HepG2 (cell line): ENCODE data around the gene TDG. TPM values are rescaled to one million over a fixed set of nuclear protein-coding genes. Genes with fewer than 3 reads are reported as not detected.

Experiments used
- ATAC-seq: fragments of 200-7000 bp; cut with Tn5 transposase; 3 replicates; pipeline ENCODE4 v1.9.1; 2020; ENCODE audit warnings: mild to moderate bottlenecking, moderate library complexity
- BruUV-seq: library from RNA; stranded (reverse); fragments of 400-500 nt; replicated peaks from 2 replicates; lab custom pipeline; 2021; lab: Mats Ljungman, UMichigan
- CTCF ChIA-PET: fragments of 300-600 bp; formaldehyde crosslinking; extraction: SDS; loops from one replicate; lab custom pipeline; 2021; ENCODE audit warnings: low total read pairs, inconsistent platforms, low intra/inter-chr PET ratio; lab: Yijun Ruan, JAX
- POLR2A ChIA-PET: fragments of 350-600 bp; sonication (Branson Sonifier 250); formaldehyde crosslinking; loops from one replicate; lab custom pipeline; 2020; ENCODE audit warnings: antibody characterized with exemption, inconsistent platforms; lab: Yijun Ruan, JAX
- DNase-seq: peaks from one replicate; pipeline ENCODE4 v3.0.0-alpha.2; 2015; ENCODE audit warnings: low spot score
- FAIRE-seq: peaks from 3 replicates; lab custom pipeline; 2011; peaks lifted over from hg19 to GRCh38; lab: Jason Lieb, UNC
- H2AFZ ChIP-seq: one replicate; pipeline ENCODE4 v1.6.1; 2011; ENCODE audit warnings: low read length, inconsistent platforms
- H3K27ac ChIP-seq: fragments of 300-600 bp; 3 replicates; pipeline ENCODE4 v1.8.0; 2011; ENCODE audit warnings: mixed run types, mild to moderate bottlenecking, mixed read lengths, low read length, inconsistent platforms; ENCODE audit not compliant: insufficient read depth; ENCODE audit errors: extremely low read length
- H3K27me3 ChIP-seq, 2 experiments: fragments of 200-600 bp in 1 of 2; 2 replicates in 1 of 2; 3 replicates in 1 of 2; pipeline versions ENCODE4 v1.6.0 to v1.8.0; 2011; ENCODE audit warnings: low read length in 2 of 2, mild to moderate bottlenecking in 2 of 2, moderate library complexity in 2 of 2, inconsistent platforms in 1 of 2; ENCODE audit not compliant: insufficient read depth in 2 of 2, control insufficient read depth in 1 of 2
- H3K36me3 ChIP-seq, 2 experiments: fragments of 200-600 bp in 1 of 2; replicated peaks in 1 of 2; 2 replicates in 1 of 2; 3 replicates in 1 of 2; pipeline versions ENCODE4 v1.5.1 to v1.8.0; 2011; ENCODE audit warnings: low read length in 2 of 2, inconsistent platforms in 1 of 2; ENCODE audit not compliant: insufficient read depth in 2 of 2, control insufficient read depth in 1 of 2
- H3K4me1 ChIP-seq: 2 replicates; pipeline ENCODE4 v1.5.1; 2012; ENCODE audit warnings: low read length, inconsistent platforms; ENCODE audit not compliant: insufficient read depth
- H3K4me2 ChIP-seq: 2 replicates; pipeline ENCODE4 v1.6.0; 2011; ENCODE audit warnings: low read depth, low read length, inconsistent platforms
- H3K4me3 ChIP-seq, 3 experiments: fragments of 200-600 bp in 1 of 3; sonication (generic), shearing (Covaris generic) in 1 of 3; replicated peaks in 1 of 3; 2 replicates each; pipeline ENCODE4 v1.5.1; 2011 to 2016; ENCODE audit warnings: low read length in 3 of 3, inconsistent platforms in 2 of 3, low read depth in 2 of 3, mild to moderate bottlenecking in 2 of 3, control low read depth in 1 of 3, mixed read lengths in 1 of 3; ENCODE audit not compliant: insufficient read depth in 1 of 3
- H3K79me2 ChIP-seq: one replicate; pipeline ENCODE4 v1.6.1; 2011; ENCODE audit warnings: low read length, inconsistent platforms; ENCODE audit not compliant: insufficient read depth
- H3K9ac ChIP-seq: 2 replicates; pipeline ENCODE4 v1.6.0; 2011; ENCODE audit warnings: mild to moderate bottlenecking, low read depth, low read length, inconsistent platforms; ENCODE audit not compliant: insufficient read depth
- H3K9me3 ChIP-seq: 2 replicates; pipeline ENCODE4 v1.5.1; 2012; ENCODE audit warnings: mild to moderate bottlenecking, low read length
- H4K20me1 ChIP-seq: 2 replicates; pipeline ENCODE4 v1.6.0; 2011; ENCODE audit warnings: inconsistent platforms, mild to moderate bottlenecking, low read length, moderate library complexity; ENCODE audit not compliant: insufficient read depth
- BHLHE40 ChIP-seq: IDR thresholded peaks from 2 replicates; pipeline ENCODE4 v1.6.1; 2011; ENCODE audit warnings: low read length, improper control_type of control experiment
- CEBPZ ChIP-seq: IDR thresholded peaks from 2 replicates; pipeline ENCODE4 v1.6.1; 2012; ENCODE audit warnings: low read length, improper control_type of control experiment
- HHEX ChIP-seq: IDR thresholded peaks from 2 replicates; pipeline ENCODE4 v1.6.1; 2016; ENCODE audit warnings: control low read depth
- HOXD1 ChIP-seq: sonication (generic); formaldehyde crosslinking; IDR thresholded peaks from 2 replicates; pipeline ENCODE4 v1.5.0; 2020; ENCODE audit warnings: missing genetic modification reagents
- KDM4B ChIP-seq: sonication (generic); formaldehyde crosslinking; IDR thresholded peaks from 2 replicates; pipeline ENCODE4 v1.4.0; 2020; ENCODE audit warnings: missing genetic modification reagents
- MEIS2 ChIP-seq: sonication (generic); formaldehyde crosslinking; IDR thresholded peaks from 2 replicates; pipeline ENCODE4 v1.9.0; 2021; ENCODE audit warnings: mild to moderate bottlenecking, missing genetic modification reagents
- REXO4 ChIP-seq: sonication (generic); formaldehyde crosslinking; IDR thresholded peaks from 2 replicates; pipeline ENCODE4 v1.8.0; 2022; ENCODE audit warnings: missing genetic modification reagents, mild to moderate bottlenecking, borderline replicate concordance
- RXRB ChIP-seq: IDR thresholded peaks from 2 replicates; pipeline ENCODE4 v1.6.1; 2016; ENCODE audit warnings: borderline replicate concordance, missing genetic modification reagents, missing compliant biosample characterization
- ZFP1 ChIP-seq: IDR thresholded peaks from 2 replicates; pipeline ENCODE4 v1.6.1; 2016
- ZFX ChIP-seq: sonication (generic); formaldehyde crosslinking; IDR thresholded peaks from 2 replicates; pipeline ENCODE4 v1.4.0; 2020; ENCODE audit warnings: mild to moderate bottlenecking, low read depth, missing genetic modification reagents, moderate library complexity
- ZNF225 ChIP-seq: sonication (generic); formaldehyde crosslinking; IDR thresholded peaks from 2 replicates; pipeline ENCODE4 v1.4.0; 2020; ENCODE audit warnings: mild to moderate bottlenecking, missing genetic modification reagents
- ZNF674 ChIP-seq: sonication (generic); formaldehyde crosslinking; IDR thresholded peaks from 2 replicates; pipeline ENCODE4 v1.5.0; 2020; ENCODE audit warnings: low read depth, mild to moderate bottlenecking, missing genetic modification reagents
- ZNF782 ChIP-seq: sonication (generic); formaldehyde crosslinking; IDR thresholded peaks from 2 replicates; pipeline ENCODE4 v1.4.0; 2020; ENCODE audit warnings: missing genetic modification reagents, mild to moderate bottlenecking, borderline replicate concordance
- ZNF883 ChIP-seq: sonication (generic); formaldehyde crosslinking; IDR thresholded peaks from 2 replicates; pipeline ENCODE4 v1.5.1; 2020; ENCODE audit warnings: mild to moderate bottlenecking, missing genetic modification reagents; ENCODE audit errors: not compliant biosample characterization
- WGBS: methylation state at CpG from one replicate; pipeline ENCODE4 v1.1.6; 2017; ENCODE audit warnings: low lambda C conversion rate; 5-methylcytosine and 5-hydroxymethylcytosine counted together
- in situ Hi-C: cut with HindIII; loops from 2 replicates; pipeline ENCODE4 v1.10.0; 2017; ENCODE audit warnings: low pct_unique_long_range_greater_than_20kb; ENCODE audit not compliant: extremely low pct_ligation_motif_present
- intact Hi-C: fragments of 100-400 bp; cut with micrococcal nuclease; formaldehyde crosslinking; loops from one replicate; pipeline ENCODE4 v1.10.0; 2022; ENCODE audit not compliant: unreplicated experiment
- polyA plus RNA-seq, 8 experiments: library from polyadenylated mRNA; depleted of rRNA in 3 of 8; stranded (reverse) in 7 of 8; unstranded in 1 of 8; fragments of >200 nt; fragmentation: Illumina TruSeq in 4 of 8; extraction: Trizol in 4 of 8; gene quantifications; 2 replicates each; pipeline versions ENCODE4 v1.2.1 to v1.2.3, GENCODE V29; 2011 to 2016; ENCODE audit warnings: low read depth in 4 of 8, missing spikeins in 1 of 8, mixed read lengths in 1 of 8; ENCODE audit not compliant: insufficient read depth in 1 of 8
- total RNA-seq, 5 experiments: library from RNA; depleted of rRNA; stranded (reverse); fragments of >200 nt; fragmentation: Illumina TruSeq; extraction: Trizol; gene quantifications; 2 replicates each; pipeline ENCODE4 v1.2.3, GENCODE V29; 2016; ENCODE audit warnings: low read depth in 1 of 5
- TF ChIP-seq, protein P1 (sequence below): sonication (generic); formaldehyde crosslinking; IDR thresholded peaks from 2 replicates; pipeline ENCODE4 v1.9.0; 2022; ENCODE audit warnings: missing genetic modification reagents, mild to moderate bottlenecking, borderline replicate concordance
- TF ChIP-seq, protein P2 (sequence below): IDR thresholded peaks from 2 replicates; pipeline ENCODE4 v1.6.1; 2016; ENCODE audit warnings: missing genetic modification reagents, missing compliant biosample characterization
- TF ChIP-seq, protein P3 (sequence below): sonication (generic); formaldehyde crosslinking; IDR thresholded peaks from 2 replicates; pipeline ENCODE4 v1.5.1; 2020; ENCODE audit warnings: missing genetic modification reagents, mild to moderate bottlenecking, borderline replicate concordance
- TF ChIP-seq, protein P4 (sequence below): sonication (generic); formaldehyde crosslinking; IDR thresholded peaks from 2 replicates; pipeline ENCODE4 v1.4.0; 2020; ENCODE audit warnings: missing genetic modification reagents

TDG gene
- total and polyA plus RNA-seq, 2 of the 13 experiments (the other 11 are each of a cell fraction or from before 2014, with no cell fraction given), result 14.2 to 19.5 TPM

GRCh38 chr12:103986829-103987228 is 21.2 kb downstream of the TDG start:
- no peaks in the 10 kb centered on the region for H3K79me2 ChIP-seq
- peaks cover 4 to 39% of the 10 kb centered on the region in 2 experiments; a peak in 4 of 5 replicates for H3K36me3 ChIP-seq
- DNase-seq (no peak), FAIRE-seq (no peak), ATAC-seq (no peak)
- CTCF ChIA-PET, result no interaction called here
- no peak overlapping the region for H3K27ac ChIP-seq
- H3K4me3 ChIP-seq, result no peak overlapping the region
- H3K9me3 ChIP-seq, result no peaks in the 10 kb centered on the region
- no peak overlapping the region for H3K9ac ChIP-seq
- no TSS peak for BruUV-seq
- intact Hi-C loops, result no loop called here
- WGBS, result 76% methylated on average over 2 of the region's 2 CpGs
- POLR2A ChIA-PET, result no interaction called here
- in situ Hi-C loops, result no loop called here
- H2AFZ ChIP-seq, result no peak overlapping the region
- no peaks in the 10 kb centered on the region for H4K20me1 ChIP-seq
- H3K27me3 ChIP-seq, result no peaks in the 10 kb centered on the region
- no peak overlapping the region for H3K4me2 ChIP-seq
- H3K4me1 ChIP-seq, result no peaks in the 10 kb centered on the region
- TF ChIP-seq HHEX (CRISPR knock-in tag), result no peak
- no peak for TF ChIP-seq CEBPZ
- no peak for TF ChIP-seq MEIS2 (CRISPR knock-in tag)
- no peak for TF ChIP-seq ZNF782 (CRISPR knock-in tag)
- TF ChIP-seq HOXD1 (CRISPR knock-in tag), result no peak
- TF ChIP-seq, protein P1, sequence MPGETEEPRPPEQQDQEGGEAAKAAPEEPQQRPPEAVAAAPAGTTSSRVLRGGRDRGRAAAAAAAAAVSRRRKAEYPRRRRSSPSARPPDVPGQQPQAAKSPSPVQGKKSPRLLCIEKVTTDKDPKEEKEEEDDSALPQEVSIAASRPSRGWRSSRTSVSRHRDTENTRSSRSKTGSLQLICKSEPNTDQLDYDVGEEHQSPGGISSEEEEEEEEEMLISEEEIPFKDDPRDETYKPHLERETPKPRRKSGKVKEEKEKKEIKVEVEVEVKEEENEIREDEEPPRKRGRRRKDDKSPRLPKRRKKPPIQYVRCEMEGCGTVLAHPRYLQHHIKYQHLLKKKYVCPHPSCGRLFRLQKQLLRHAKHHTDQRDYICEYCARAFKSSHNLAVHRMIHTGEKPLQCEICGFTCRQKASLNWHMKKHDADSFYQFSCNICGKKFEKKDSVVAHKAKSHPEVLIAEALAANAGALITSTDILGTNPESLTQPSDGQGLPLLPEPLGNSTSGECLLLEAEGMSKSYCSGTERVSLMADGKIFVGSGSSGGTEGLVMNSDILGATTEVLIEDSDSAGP (CRISPR knock-in tag), result no peak
- no peak for TF ChIP-seq KDM4B
- no peak for TF ChIP-seq ZFX (CRISPR knock-in tag)
- TF ChIP-seq ZNF883, result no peak
- no peak for TF ChIP-seq ZNF225 (CRISPR knock-in tag)
- TF ChIP-seq RXRB (CRISPR knock-in tag), result no peak
- TF ChIP-seq, protein P2, sequence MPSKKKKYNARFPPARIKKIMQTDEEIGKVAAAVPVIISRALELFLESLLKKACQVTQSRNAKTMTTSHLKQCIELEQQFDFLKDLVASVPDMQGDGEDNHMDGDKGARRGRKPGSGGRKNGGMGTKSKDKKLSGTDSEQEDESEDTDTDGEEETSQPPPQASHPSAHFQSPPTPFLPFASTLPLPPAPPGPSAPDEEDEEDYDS, result no peak
- no peak for TF ChIP-seq ZFP1 (CRISPR knock-in tag)
- TF ChIP-seq BHLHE40, result no peak
- no peak for TF ChIP-seq REXO4 (CRISPR knock-in tag)
- TF ChIP-seq, protein P3, sequence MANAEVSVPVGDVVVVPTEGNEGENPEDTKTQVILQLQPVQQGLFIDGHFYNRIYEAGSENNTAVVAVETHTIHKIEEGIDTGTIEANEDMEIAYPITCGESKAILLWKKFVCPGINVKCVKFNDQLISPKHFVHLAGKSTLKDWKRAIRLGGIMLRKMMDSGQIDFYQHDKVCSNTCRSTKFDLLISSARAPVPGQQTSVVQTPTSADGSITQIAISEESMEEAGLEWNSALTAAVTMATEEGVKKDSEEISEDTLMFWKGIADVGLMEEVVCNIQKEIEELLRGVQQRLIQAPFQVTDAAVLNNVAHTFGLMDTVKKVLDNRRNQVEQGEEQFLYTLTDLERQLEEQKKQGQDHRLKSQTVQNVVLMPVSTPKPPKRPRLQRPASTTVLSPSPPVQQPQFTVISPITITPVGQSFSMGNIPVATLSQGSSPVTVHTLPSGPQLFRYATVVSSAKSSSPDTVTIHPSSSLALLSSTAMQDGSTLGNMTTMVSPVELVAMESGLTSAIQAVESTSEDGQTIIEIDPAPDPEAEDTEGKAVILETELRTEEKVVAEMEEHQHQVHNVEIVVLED, result no peak
- no peak for TF ChIP-seq ZNF674 (CRISPR knock-in tag)
- TF ChIP-seq, protein P4, sequence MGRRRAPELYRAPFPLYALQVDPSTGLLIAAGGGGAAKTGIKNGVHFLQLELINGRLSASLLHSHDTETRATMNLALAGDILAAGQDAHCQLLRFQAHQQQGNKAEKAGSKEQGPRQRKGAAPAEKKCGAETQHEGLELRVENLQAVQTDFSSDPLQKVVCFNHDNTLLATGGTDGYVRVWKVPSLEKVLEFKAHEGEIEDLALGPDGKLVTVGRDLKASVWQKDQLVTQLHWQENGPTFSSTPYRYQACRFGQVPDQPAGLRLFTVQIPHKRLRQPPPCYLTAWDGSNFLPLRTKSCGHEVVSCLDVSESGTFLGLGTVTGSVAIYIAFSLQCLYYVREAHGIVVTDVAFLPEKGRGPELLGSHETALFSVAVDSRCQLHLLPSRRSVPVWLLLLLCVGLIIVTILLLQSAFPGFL (CRISPR knock-in tag), result no peak
